SU-DHL-6 (cell line): ENCODE results near the gene PRRX2.

ENCODE experiments used
- H2AFZ ChIP-seq: fragments of 200-600 bp; sonication (generic); 2 replicates; pipeline ENCODE4 v1.6.1; 2014; ENCODE audit warnings: low read depth, mild to moderate bottlenecking, moderate library complexity, mixed read lengths, antibody characterized with exemption, low read length; ENCODE audit not compliant: severe bottlenecking
- H3F3A ChIP-seq: fragments of 200-600 bp; shearing (Covaris generic); 2 replicates; pipeline ENCODE4 v1.6.0; 2016; ENCODE audit warnings: antibody characterized with exemption, mild to moderate bottlenecking; ENCODE audit not compliant: insufficient read depth
- H3K27ac ChIP-seq: fragments of 200-600 bp; sonication (generic); 2 replicates; pipeline ENCODE4 v1.5.1; 2016; ENCODE audit warnings: low read depth, mild to moderate bottlenecking, low read length, moderate library complexity, mixed read lengths
- H3K27me3 ChIP-seq: fragments of 200-600 bp; sonication (generic), shearing (Covaris generic); 2 replicates; pipeline ENCODE4 v1.6.0; 2014; ENCODE audit warnings: mild to moderate bottlenecking, low read length
- H3K36me3 ChIP-seq: fragments of 200-600 bp; sonication (generic); 2 replicates; pipeline ENCODE4 v1.6.1; 2014; ENCODE audit warnings: mild to moderate bottlenecking, low read length, mixed read lengths
- H3K4me2 ChIP-seq: fragments of 300-600, 200-600 bp; shearing (Covaris generic), sonication (generic); 2 replicates; pipeline ENCODE4 v1.6.0; 2014; ENCODE audit warnings: low read length, low read depth, mild to moderate bottlenecking; ENCODE audit not compliant: poor library complexity, severe bottlenecking
- H3K4me3 ChIP-seq: fragments of 200-600 bp; sonication (generic); 2 replicates; pipeline ENCODE4 v1.5.1; 2014; ENCODE audit warnings: antibody characterized with exemption, low read length, mild to moderate bottlenecking, mixed read lengths; ENCODE audit not compliant: insufficient read depth, poor library complexity, severe bottlenecking
- H3K79me2 ChIP-seq: fragments of 200-600 bp; sonication (generic); 2 replicates; pipeline ENCODE4 v1.6.1; 2014; ENCODE audit warnings: mild to moderate bottlenecking, low read length, moderate library complexity; ENCODE audit not compliant: insufficient read depth
- H3K9ac ChIP-seq: fragments of 200-600 bp; sonication (generic); 2 replicates; pipeline ENCODE4 v1.7.0; 2014; ENCODE audit warnings: mild to moderate bottlenecking, low read length
- H3K9me2 ChIP-seq: fragments of 200-600 bp; sonication (generic); replicated peaks from 2 replicates; pipeline ENCODE4 v1.6.1; 2014; ENCODE audit warnings: low read length; ENCODE audit not compliant: insufficient read depth
- H3K9me3 ChIP-seq: fragments of 200-600 bp; sonication (generic); 2 replicates; pipeline ENCODE4 v1.6.1; 2014; ENCODE audit warnings: low read length, mixed read lengths; ENCODE audit not compliant: insufficient read depth
- H4K20me1 ChIP-seq: fragments of 200-600 bp; sonication (generic); 2 replicates; pipeline ENCODE4 v1.6.1; 2014; ENCODE audit warnings: low read depth, mild to moderate bottlenecking, antibody characterized with exemption, low read length, moderate library complexity, mixed read lengths
- CTCF ChIP-seq: fragments of 200-600 bp; sonication (generic); IDR thresholded peaks from one replicate; pipeline ENCODE4 v1.5.1; 2017; ENCODE audit warnings: antibody characterized with exemption, mild to moderate bottlenecking, low read length, moderate library complexity; ENCODE audit not compliant: insufficient read depth, poor library complexity, severe bottlenecking
- EZH2phosphoT487 ChIP-seq: fragments of 200-600 bp; sonication (generic), shearing (Covaris generic); conservative IDR thresholded peaks from 2 replicates; pipeline ENCODE4 v1.6.1; 2018; ENCODE audit warnings: mild to moderate bottlenecking, antibody characterized with exemption, low read length, moderate library complexity, mixed read lengths

PRRX2 gene

GRCh38 chr9:129733632-129733953, 68.1 kb downstream of the PRRX2 start:
- Histone ChIP-seq H3K27me3 (no peaks in the 10 kb centered on the region), H3K9me2 (no peaks in the 10 kb centered on the region), H3K9me3 (no peaks in the 10 kb centered on the region), H3K9ac (no peak overlapping the region), H3K4me2 (no peak overlapping the region), H3F3A (no peaks in the 10 kb centered on the region), H3K4me3 (no peak overlapping the region), H3K27ac (no peak overlapping the region), H3K79me2 (no peaks in the 10 kb centered on the region), H3K36me3 (no peaks in the 10 kb centered on the region), H2AFZ (no peak overlapping the region), H4K20me1 (no peaks in the 10 kb centered on the region)
- TF ChIP-seq CTCF (no peak), EZH2phosphoT487 (no peak)

- H3K79me2 ChIP-seq, result no peaks in the 10 kb centered on the region
- TF ChIP-seq EZH2phosphoT487, result no peak
- TF ChIP-seq CTCF, result no peak
Measured at GRCh38 chr9:129735546-129735945, 70.1 kb downstream of the PRRX2 start.

GRCh38 chr9:129736334-129736733, 70.9 kb downstream of the PRRX2 start:
- TF ChIP-seq CTCF, result no peak
- TF ChIP-seq EZH2phosphoT487, result no peak
- Histone ChIP-seq H2AFZ (no peak overlapping the region), H3K9me3 (no peaks in the 10 kb centered on the region), H3K79me2 (no peaks in the 10 kb centered on the region), H3K4me2 (no peak overlapping the region), H3K27ac (no peak overlapping the region), H3K4me3 (no peak overlapping the region), H3F3A (no peaks in the 10 kb centered on the region), H3K9ac (no peak overlapping the region), H3K36me3 (no peaks in the 10 kb centered on the region), H3K27me3 (no peaks in the 10 kb centered on the region), H3K9me2 (no peaks in the 10 kb centered on the region), H4K20me1 (no peaks in the 10 kb centered on the region)

More at GRCh38 chr9:129735546-129735945, 70.1 kb downstream of the PRRX2 start:
- Histone ChIP-seq H3K36me3 (no peaks in the 10 kb centered on the region), H3K4me3 (no peak overlapping the region), H2AFZ (no peak overlapping the region), H3K4me2 (no peak overlapping the region), H3K9ac (no peak overlapping the region), H3K27ac (no peak overlapping the region), H3F3A (no peaks in the 10 kb centered on the region), H3K9me2 (no peaks in the 10 kb centered on the region), H4K20me1 (no peaks in the 10 kb centered on the region), H3K9me3 (no peaks in the 10 kb centered on the region), H3K27me3 (no peaks in the 10 kb centered on the region)
